GM04503 (cell line): Measurements from ENCODE around the gene DSE.

Source experiments
- DNase-seq: peaks from one replicate; pipeline ENCODE4 v3.0.0-alpha.2; 2012; ENCODE audit warnings: low read depth

DSE gene

GRCh38 chr6:116482780-116483179 lies 112.0 kb downstream of the DSE start:
- DNase-seq: no peak

GRCh38 chr6:116483616-116484015 lies 112.9 kb downstream of the DSE start:
- no peak for DNase-seq

- DNase-seq: no peak
Observed at GRCh38 chr6:116485559-116486184, 114.9 kb downstream of the DSE start.

GRCh38 chr6:116491610-116492330 lies 121.0 kb downstream of the DSE start:
- DNase-seq: no peak

- DNase-seq: no peak
Observed at GRCh38 chr6:116492331-116493067, 121.8 kb downstream of the DSE start.
